OCI-M2 (cell line): Measurements from ENCODE around the gene ASB15.
"Not testable (repeated sequence)": the region's sequence is repeated elsewhere in the genome, so short reads cannot be mapped to it uniquely, and the experiment has no call there.

Experiments used
- DNase-seq: peaks from one replicate; lab custom pipeline; 2025; ENCODE audit not compliant: unreplicated experiment; lab: John Stamatoyannopoulos, UW

The ASB15 gene

GRCh38 chr7:123634011-123634573 lies 32.5 kb downstream of the ASB15 start:
- not testable (repeated sequence) for DNase-seq

GRCh38 chr7:123635551-123636359 lies 34.1 kb downstream of the ASB15 start:
- DNase-seq = no peak

- no peak for DNase-seq
These were observed 35.6 kb downstream of the ASB15 start for GRCh38 chr7:123637203-123637602.

- DNase-seq = no peak
These were observed 36.3 kb downstream of the ASB15 start for GRCh38 chr7:123637878-123638277.

- DNase-seq = no peak
These were observed 38.0 kb downstream of the ASB15 start for GRCh38 chr7:123639631-123640030.

GRCh38 chr7:123640583-123640982 lies 39.0 kb downstream of the ASB15 start:
- no peak for DNase-seq

GRCh38 chr7:123641901-123642300 lies 40.3 kb downstream of the ASB15 start:
- DNase-seq = no peak

- DNase-seq = no peak
These were observed 42.1 kb downstream of the ASB15 start for GRCh38 chr7:123643495-123644441.

GRCh38 chr7:123645516-123645915 lies 43.9 kb downstream of the ASB15 start:
- no peak for DNase-seq

- DNase-seq = no peak
These were observed 45.6 kb downstream of the ASB15 start for GRCh38 chr7:123647106-123647730.

- no peak for DNase-seq
These were observed 48.3 kb downstream of the ASB15 start for GRCh38 chr7:123649964-123650363.

GRCh38 chr7:123650595-123650994 lies 49.0 kb downstream of the ASB15 start:
- no peak for DNase-seq

GRCh38 chr7:123652406-123652805 lies 50.8 kb downstream of the ASB15 start:
- DNase-seq = no peak

- DNase-seq = no peak
These were observed 51.5 kb downstream of the ASB15 start for GRCh38 chr7:123653162-123653561.

GRCh38 chr7:123655614-123656013 lies 54.0 kb downstream of the ASB15 start, which contains the start of gene LMOD2:
Gene LMOD2, plus strand, starts transcription at chr7:123655866. Its CDS starts 98 bp downstream, at chr7:123655964.
- no peak for DNase-seq

GRCh38 chr7:123656544-123657303 lies 55.1 kb downstream of the ASB15 start:
- DNase-seq = no peak

- no peak for DNase-seq
These were observed 55.7 kb downstream of the ASB15 start for GRCh38 chr7:123657304-123657685.

- no peak for DNase-seq
These were observed 56.4 kb downstream of the ASB15 start for GRCh38 chr7:123658023-123658422.

GRCh38 chr7:123660514-123661354 lies 59.1 kb downstream of the ASB15 start:
- DNase-seq = no peak
